SIG-M5 (cell line): ENCODE data around the gene FOXP1.

Source experiments
- DNase-seq: peaks from one replicate; lab custom pipeline; 2025; lab: John Stamatoyannopoulos, UW

FOXP1 gene

GRCh38 chr3:71504250-71505036 is 79.1 kb downstream of the FOXP1 start:
- DNase-seq = no peak

DNA sequence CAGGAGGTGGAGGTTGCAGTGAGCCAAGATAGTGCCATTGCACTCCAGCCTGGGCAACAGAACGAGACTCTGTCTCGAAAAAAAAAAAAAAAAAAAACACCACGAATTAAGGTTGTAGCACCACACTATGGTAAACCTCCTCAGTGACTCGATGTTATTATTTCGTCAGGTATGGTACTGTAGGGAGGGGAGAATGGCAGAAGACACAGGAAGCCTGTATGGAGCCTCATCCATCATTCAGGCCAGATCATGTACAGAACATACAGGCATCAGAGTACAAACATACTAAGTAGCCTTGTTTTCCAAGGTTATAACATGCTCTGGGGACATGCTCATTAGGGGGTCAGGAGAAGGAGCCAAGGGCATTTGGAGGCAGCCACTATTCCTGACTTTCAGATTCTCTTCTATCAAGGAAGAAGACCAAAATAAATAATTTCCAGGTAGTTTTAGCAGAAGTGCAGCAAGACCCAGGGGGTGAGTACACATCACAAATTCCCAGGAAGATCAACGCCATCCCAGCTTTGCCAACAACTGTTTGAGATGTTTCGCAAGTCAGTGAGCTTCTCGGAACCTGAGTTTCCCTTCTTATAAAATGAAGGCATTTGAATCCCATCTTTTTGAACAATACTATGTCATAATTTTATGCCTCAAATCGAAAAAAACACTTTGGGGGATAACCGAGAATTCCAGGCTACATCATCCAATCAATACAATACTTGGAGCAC is 79.8 kb downstream of the FOXP1 start:
- no peak for DNase-seq

DNA sequence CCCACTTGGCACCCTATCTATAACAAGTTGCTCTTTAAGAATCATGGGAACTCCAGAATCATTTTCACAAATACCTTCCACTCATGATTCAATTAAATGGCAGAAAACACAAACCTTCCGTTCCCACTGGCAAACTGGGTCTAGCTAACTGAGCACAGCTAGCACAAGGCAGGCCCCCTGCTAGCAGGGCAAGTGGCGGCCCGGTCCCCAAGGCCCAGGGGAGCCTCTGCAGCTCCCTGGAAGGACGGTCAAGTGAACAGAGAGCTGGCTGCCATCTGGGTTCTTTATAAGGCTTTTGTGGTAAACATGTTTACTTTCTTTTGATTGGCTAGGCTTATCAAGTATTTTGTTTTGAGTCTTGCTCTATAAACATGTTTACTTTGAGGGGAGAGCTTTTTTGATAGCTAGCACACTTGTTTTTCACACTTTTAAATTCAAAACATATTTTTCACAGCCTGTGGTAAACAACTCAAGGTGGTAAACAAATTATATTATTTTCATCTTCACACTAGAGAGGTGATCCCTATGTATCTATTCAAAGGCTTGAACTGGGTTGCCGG is 81.4 kb downstream of the FOXP1 start:
- no peak for DNase-seq

GRCh38 chr3:71500696-71501095 is 82.8 kb downstream of the FOXP1 start:
- DNase-seq = no peak

- DNase-seq = no peak
Observed at GRCh38 chr3:71499227-71499876, 84.2 kb downstream of the FOXP1 start.

DNA sequence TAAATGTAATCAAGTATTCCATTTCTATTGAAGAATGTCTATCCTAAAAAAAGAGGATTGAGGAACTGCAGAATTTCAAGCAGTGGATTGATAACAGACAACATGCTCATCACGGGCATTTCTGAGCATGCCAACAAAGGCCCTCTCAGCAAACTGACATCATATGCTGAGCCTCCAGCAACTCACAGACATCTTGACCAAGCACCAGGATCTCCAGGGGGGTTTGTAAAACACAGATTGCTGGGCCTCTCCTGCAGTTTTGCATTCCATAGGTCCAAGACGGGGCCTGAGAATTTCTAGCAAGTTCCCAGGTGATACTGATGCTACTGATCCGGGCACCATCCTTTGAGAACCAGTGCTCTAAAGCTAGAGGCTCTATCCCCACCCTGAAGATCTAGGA is 85.0 kb downstream of the FOXP1 start:
- no peak for DNase-seq

- no peak for DNase-seq
Observed at GRCh38 chr3:71497971-71498444, 85.5 kb downstream of the FOXP1 start.

GRCh38 chr3:71497367-71497897 is 86.1 kb downstream of the FOXP1 start:
- DNase-seq = no peak

- DNase-seq = no peak
Observed at GRCh38 chr3:71495708-71496472, 87.6 kb downstream of the FOXP1 start.

DNA sequence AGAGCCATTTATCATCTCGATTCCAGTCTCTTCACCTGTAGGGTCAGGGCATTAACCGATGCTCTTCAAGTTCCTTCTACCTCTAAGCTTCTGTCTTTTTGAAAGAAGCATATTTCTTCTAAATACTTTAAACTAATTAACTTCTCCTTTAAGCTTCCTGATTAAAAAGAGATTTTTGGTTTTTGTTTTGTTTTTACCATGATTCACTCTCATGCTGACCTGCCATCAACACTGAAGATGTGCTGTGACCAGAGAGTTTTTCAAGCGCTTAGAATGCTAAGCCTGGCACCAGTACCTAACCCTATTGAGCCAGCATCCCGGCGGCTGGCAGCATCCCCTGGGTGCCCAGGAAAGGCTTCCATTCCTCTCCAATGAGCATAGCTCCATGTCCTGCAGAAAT is 89.3 kb downstream of the FOXP1 start:
- DNase-seq = no peak

GRCh38 chr3:71492974-71493771 is 90.4 kb downstream of the FOXP1 start:
- DNase-seq = no peak

DNA sequence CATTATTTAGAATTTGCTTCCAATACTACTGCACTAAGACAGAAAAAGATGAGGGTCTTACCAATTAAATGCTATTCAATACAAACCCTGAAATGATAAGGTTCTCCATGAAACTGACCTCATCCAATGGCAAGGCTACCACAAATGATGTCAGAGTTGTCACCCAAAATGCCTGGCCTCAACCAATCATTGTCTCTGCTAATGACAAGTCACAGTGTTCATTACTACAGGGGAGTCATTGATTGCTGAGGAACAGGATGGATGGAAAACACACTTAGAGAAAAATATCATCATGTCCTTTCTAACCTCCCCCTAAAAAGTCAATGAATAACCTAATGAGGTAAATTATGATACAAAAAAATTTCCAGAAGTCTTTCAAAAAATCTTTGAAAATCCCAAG is 91.0 kb downstream of the FOXP1 start:
- no peak for DNase-seq

DNA sequence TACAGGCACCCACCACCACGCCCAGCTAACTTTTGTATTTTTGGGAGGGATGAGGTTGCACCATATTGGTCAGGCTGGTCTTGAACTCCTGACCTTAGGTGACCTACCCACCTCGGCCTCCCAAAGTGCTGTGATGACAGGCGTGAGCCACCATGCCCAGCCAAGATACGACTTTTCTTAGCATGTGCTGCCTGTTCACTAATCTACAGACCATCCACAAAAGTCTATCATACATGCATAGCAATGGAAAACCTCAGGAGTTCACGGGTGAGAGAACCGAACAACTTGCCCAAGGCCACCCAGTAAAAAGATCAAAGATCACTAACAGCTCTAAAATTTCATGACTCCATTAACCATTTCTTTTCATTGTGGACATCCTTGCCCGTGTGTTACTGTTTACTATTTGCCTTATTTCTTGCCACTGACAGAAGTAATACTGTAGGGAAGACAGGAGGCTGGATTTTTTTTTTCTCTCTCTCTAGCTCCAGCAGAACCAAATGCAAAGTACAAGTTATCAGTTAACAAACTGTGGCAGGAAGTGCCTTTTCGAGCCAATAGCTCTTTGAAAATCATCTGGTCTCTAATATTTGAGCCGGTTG is 92.3 kb downstream of the FOXP1 start:
- no peak for DNase-seq

- DNase-seq = no peak
Observed at GRCh38 chr3:71490692-71491091, 92.8 kb downstream of the FOXP1 start.

DNA sequence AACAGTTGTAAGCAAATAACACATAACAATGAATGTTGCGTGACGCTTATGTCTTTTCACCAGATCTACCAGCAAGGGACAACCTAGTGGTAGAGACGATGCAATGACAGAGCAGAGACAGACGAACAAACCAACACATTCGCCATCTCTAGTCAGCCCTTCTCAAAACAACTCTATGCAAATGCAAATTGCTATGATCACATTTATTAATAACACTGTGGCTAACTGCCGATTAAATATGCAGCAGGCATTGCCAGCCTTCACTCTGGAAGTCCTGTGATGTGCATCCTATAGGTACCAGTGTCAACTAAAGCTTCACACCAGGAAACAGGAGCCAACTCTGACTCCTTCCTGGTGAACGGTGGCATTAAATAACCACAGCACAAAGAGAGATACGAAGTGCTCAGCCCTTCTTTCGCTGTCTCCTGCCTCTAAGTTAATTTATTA is 94.2 kb downstream of the FOXP1 start:
- DNase-seq = no peak

DNA sequence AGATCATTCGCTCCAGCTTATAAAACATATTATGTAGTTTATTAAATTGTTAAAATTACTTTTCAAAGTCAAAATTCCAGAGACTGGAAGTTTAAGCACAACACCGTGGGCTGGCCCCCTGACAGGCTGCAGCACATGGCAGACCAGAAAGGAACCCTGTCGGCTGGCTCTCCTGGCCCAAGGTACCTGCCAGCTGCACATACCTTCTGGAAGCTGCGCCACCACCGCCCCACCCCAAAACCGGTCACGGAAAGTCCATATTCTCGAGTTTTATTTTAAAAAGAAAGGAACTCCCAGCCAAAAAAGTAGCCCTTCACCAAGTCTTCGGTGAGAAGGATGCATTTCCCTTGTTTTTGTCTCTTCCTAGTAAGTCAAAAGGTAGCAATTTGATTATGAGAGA is 94.6 kb downstream of the FOXP1 start:
- DNase-seq = no peak

- no peak for DNase-seq
Observed at GRCh38 chr3:71488391-71488809, 95.1 kb downstream of the FOXP1 start.

DNA sequence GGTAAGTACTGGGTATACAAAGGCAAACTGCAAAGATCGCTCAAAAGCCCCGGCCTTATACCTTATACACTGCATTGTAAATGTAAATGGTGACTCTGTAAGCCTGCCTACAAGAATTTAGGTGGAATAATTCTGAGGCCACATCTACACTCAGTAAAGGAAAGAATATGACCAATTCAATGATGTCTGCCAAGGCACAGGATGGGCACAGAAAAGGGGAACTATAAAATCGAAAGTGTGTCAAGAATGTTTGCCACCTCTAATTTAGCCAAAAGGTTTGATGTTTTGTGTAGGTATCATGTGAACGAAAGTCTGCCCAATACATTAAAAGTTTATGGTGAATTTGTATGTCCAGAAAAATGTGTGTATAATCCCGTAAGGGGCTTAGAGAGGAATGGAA is 96.1 kb downstream of the FOXP1 start:
- no peak for DNase-seq

DNA sequence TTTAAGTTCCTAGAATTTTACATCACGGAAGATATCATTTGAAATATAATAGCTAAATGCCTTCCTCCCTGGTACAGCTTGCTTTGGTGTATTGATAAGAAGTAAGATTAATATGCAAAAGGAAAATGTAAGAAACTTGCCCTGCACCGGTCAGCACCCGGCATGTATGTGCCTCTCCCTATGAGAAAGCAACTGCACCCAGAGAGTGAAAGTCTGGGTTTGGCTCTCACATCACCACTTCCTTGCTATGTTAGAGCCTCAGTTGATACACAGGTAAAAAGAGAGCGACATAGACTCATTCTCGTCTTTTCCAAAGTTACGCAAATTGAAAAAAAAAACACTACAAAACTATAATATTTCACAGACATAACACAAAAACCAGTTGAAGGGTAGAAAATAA is 96.7 kb downstream of the FOXP1 start:
- no peak for DNase-seq

DNA sequence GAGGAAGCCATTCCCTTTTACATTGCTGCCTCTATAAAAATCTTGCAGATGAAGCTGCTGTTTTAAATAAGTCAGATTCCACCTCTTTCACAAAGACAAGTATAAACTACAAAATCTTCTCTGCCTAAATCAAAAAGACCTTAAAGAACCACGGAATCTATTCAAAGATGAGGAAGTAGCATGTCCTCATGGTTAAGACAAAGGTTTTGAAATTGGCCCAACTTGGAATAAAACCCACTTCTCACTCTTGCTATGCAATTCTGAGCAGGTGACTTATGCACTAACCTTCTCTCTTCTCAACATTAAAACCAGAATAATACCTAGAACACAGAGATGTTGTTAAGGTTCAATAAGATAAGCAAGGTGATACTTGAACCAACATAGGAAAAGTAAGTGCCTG is 97.6 kb downstream of the FOXP1 start:
- DNase-seq = no peak
